SIG-M5 (cell line): ENCODE data around the gene RIC8B.
"Not testable (repeated sequence)": the region's sequence is repeated elsewhere in the genome, so short reads cannot be mapped to it uniquely, and the experiment has no call there.

Experiments
- DNase-seq: peaks from one replicate; lab custom pipeline; 2025; lab: John Stamatoyannopoulos, UW

The RIC8B gene, protein sequence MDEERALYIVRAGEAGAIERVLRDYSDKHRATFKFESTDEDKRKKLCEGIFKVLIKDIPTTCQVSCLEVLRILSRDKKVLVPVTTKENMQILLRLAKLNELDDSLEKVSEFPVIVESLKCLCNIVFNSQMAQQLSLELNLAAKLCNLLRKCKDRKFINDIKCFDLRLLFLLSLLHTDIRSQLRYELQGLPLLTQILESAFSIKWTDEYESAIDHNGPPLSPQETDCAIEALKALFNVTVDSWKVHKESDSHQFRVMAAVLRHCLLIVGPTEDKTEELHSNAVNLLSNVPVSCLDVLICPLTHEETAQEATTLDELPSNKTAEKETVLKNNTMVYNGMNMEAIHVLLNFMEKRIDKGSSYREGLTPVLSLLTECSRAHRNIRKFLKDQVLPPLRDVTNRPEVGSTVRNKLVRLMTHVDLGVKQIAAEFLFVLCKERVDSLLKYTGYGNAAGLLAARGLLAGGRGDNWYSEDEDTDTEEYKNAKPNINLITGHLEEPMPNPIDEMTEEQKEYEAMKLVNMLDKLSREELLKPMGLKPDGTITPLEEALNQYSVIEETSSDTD

DNA sequence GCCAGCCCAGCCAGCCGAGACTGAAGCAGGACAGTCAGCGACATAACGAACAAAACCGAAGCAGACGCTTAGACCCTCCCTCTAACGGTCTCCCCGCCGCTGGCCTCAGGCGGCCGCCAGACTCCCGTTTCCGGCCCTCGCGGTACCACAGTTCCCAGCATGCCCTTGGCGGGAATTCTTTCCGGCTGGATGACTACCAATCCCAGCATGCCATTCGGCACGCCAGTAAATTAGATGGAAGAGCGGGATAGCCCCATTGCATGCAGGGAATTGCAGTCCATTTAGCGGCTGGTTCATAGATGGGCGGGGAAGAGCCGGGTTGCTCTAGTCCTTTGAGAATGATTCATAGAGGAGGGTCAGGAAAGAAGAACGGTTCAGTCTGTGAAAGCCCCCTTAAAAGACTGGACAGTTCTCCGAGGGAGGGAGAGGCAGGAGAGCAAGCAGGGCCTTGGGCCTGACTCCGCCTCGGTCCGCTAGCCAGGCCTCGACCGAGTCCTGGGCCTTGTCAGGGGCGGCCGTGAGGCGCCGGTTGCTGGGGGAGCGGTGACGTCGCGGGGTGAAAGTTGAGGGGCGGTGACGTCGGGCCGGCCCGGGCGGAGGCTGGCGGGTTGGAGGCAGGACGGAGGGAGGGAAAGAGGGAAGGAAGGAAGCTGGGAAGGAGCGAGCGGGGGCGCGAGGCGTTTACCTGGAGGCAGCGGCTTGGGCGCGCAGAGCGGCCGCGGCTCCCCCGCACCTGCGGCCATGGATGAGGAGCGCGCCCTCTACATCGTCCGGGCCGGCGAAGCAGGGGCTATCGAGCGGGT lies at the start of gene RIC8B:
TSS of gene RIC8B (plus strand) at position 678 of the 803 bp plus-strand sequence. CDS start at position 742, 64 bp downstream.
- DNase-seq, result peak; percentile 90

- no peak for DNase-seq
Observed at GRCh38 chr12:106724934-106725333, 49.5 kb upstream of the RIC8B start.

DNA sequence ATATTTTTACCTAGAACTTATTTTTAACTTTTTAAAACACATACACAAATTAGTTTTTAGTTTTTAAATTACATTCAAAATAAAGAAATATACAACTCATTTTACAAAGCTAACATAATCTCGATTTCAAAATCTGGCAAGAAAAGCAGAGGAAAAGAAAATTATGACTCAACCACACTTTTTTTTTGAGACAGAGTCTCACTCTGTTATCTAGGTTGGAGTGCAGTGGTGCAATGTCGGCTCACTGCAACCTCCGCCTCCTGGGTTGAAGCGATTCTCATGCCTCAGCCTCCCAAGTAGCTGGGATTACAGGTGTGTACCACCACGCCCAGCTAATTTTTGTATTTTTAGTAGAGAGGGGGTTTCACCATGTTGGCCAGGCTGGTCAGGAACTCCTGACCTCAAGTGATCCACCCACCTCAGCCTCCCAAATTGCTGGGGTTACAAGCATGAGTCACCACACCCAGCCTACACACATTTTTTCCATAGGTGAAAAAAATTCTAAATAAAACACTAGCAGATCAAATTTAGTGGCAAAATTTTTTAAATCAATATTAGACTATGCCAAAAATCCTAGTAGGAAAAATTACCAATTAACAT lies 47.8 kb upstream of the RIC8B start:
- not testable (repeated sequence) for DNase-seq

DNA sequence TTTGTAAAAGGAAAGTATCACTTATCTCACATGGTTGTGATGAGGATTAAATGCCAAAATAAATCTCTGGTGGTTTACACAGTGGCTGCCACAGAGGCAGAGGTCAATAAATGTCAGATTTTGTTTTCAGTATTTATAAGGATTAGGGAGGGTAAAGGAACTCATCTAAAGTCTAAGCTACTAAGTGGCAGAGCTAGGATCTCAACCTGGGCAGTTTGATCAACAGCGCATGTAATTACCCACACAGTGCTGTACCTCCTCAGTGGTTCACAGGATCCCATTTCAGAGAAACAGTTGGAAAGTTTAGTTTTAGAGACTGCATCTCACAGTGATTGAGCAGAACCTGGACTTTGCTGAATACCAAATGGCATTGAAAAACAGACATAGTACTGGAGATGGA lies 44.9 kb upstream of the RIC8B start:
- no peak for DNase-seq

DNA sequence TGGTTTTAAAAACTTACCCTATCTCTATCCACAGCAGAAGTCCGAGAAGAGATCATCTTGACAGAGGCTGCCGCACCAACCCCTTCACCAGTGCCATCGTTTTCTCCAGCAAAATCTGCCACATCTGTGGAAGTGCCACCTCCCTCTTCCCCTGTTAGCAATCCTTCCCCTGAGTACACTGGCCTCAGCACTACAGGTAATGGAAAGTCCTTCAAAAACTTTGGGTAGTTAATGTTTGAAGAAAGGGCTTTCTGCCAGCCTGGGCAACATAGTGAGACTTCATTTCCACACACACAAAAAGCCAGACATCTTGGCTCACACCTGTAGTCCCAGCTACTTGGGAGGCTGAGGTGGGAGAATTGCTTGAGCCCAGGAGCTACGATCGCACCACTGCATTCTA lies 41.6 kb upstream of the RIC8B start:
- DNase-seq, result no peak

GRCh38 chr12:106733660-106734059 lies 40.8 kb upstream of the RIC8B start:
- no peak for DNase-seq

- no peak for DNase-seq
Observed at GRCh38 chr12:106736051-106736957, 38.2 kb upstream of the RIC8B start.

GRCh38 chr12:106739318-106739717 lies 35.2 kb upstream of the RIC8B start:
- no peak for DNase-seq

GRCh38 chr12:106739815-106740530 lies 34.5 kb upstream of the RIC8B start:
- DNase-seq, result no peak

- DNase-seq, result no peak
Observed at GRCh38 chr12:106740818-106741217, 33.7 kb upstream of the RIC8B start.

DNA sequence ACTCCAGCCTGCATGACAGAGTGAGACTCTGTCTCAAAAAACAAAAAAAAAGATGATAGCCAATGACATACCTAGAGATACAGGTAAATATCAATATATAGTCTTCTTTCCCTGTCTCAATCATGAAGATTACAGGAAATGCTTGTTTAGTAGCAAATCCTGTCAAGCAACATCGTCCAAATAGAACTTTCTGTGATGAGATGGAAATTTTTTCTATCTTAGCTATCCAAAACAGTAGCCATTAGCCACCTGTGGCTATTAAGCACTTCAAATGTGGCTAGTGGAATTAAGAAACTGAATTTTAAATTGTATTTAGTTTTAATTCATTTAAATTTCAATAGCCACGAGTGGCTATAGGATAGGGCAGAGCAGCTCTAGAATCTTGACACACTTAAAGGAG lies 33.2 kb upstream of the RIC8B start:
- no peak for DNase-seq

GRCh38 chr12:106743270-106743988 lies 31.1 kb upstream of the RIC8B start:
- DNase-seq, result no peak

- no peak for DNase-seq
Observed at GRCh38 chr12:106744600-106744999, 29.9 kb upstream of the RIC8B start.

DNA sequence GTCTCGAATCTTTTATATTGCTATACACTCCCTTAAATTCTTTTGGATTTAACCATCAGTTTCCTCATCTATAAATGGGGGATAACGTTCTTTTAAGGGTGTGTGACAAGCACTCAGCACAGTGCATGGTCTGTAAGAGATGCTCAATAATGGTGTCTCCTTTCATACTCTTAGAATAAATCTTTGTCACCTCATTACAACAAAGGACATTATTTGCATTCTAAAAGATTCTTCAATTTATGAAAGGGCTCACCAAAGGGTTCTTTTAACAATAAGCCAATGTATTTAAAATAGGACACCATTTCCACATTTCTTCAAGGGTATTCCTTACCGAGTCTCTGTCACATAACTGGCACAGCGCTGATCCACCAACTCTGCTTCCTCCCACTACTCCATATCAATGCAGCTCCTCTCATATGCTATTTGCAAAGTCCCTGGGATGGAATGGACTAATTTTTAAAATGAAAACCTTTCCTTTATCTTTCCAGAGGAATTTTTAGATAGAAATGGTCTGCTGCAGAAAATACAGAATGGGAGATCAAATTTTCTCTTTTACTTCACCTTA lies 29.2 kb upstream of the RIC8B start:
- no peak for DNase-seq

- no peak for DNase-seq
Observed at GRCh38 chr12:106747973-106748436, 26.5 kb upstream of the RIC8B start.

- no peak for DNase-seq
Observed at GRCh38 chr12:106750524-106750923, 24.0 kb upstream of the RIC8B start.

GRCh38 chr12:106753526-106753925 lies 21.0 kb upstream of the RIC8B start:
- DNase-seq, result peak; percentile 19

DNA sequence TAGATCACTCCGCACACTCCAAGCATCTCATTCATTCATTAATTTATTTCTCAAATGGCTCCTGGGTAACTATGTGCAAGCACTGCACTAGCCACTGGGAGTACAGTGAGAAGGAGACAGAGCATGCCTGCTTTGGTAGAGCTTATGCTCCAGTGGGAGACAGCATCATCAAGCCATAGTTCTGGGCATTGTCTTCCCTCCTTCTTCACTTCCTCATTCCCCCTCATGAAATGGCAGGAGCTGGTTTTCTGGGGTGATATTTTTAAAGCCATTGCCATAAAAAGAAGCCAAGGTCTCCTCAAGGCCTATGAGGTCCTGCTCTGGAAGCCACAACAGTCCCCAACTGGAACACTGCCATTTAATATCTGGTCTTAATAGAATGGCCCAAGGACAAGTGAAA lies 20.2 kb upstream of the RIC8B start:
- DNase-seq, result no peak

- DNase-seq, result no peak
Observed at GRCh38 chr12:106757623-106758348, 16.7 kb upstream of the RIC8B start.
